ENCODE data around the gene U2AF2.

- TF ChIP-seq CTCF (conservative IDR thresholded peaks at IDR 0.05; ENCODE audit: low read depth, low read length) = no peak
- no peak for TF ChIP-seq EZH2 (IDR thresholded peaks at IDR 0.05; ENCODE audit: low read length, unreplicated experiment)
These were observed 19.1 kb downstream of the U2AF2 start for GRCh38 chr19:55673889-55674288.
